Measurements from ENCODE around the gene KPNA6.

Gene KPNA6

GRCh38 chr1:32221581-32221979 lies 113.7 kb downstream of the KPNA6 start:
- DNase-seq, result no peak

GRCh38 chr1:32221980-32222755 lies 114.3 kb downstream of the KPNA6 start, which contains the start of the genes EIF3I and TMEM234:
Gene EIF3I (plus strand): TSS chr1:32222407. CDS start chr1:32222442, 35 bp downstream.
Gene TMEM234 (minus strand): TSS chr1:32222353. CDS start chr1:32222322, 31 bp downstream.
- DNase-seq, result peak; percentile 70

- no peak for DNase-seq
Observed at GRCh38 chr1:32223683-32224082, 115.8 kb downstream of the KPNA6 start.

- DNase-seq, result no peak
Observed at GRCh38 chr1:32224285-32224684, 116.4 kb downstream of the KPNA6 start.

All from GOT3 (cell line).